Stimulated activated CD4-positive, alpha-beta T cell treated with anti-CD3 and anti-CD28 coated beads, Interleukin-15, amount 100 ng/mL, for 48 hours (primary cell): ENCODE measurements around the gene TSPAN32.

Experiments used
- DNase-seq, 2 donors: peaks; one replicate each; pipeline ENCODE4 v3.0.0-alpha.2; 2020; ENCODE audit warnings: low read depth in 2 of 2

The TSPAN32 gene

DNA sequence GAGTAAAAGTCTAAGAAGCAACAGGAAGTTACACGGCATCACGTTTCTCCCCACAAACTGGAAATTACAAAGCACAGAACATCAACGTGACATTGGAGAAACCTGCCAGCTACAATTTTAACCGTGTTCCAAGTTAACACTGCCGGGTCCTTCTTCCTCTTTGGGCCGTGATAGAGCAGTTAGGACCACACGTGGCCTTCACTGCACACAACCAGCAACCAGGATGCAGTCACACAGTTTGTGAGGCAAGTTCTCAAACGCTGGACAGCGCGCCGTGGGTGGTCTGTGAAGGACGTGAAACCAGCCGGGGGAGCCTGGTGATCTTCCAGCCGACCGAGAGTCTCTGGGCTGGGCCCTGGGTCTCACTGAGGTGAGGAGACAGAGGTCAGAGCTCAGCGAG is 14.7 kb upstream of the TSPAN32 start:
- no peak for DNase-seq

DNA sequence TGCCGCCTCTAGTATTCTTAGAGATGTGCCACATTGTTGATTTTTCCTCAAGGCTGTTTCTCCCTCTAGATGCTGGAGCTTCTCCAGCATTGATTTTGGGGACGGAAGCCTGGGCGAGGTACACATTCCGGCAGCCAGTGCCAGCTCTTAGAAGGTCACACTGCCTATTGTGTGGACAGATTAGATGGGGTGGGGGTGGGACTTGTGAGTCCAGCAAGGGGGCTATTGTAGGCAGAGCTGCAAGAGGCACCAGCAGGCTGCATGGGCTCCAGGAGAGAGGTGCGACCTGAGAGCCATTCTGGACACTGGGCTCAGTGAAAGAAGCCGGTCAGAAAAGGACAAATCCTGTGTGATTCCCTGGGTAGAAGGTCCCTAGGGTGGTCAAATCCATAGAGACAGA is 12.5 kb upstream of the TSPAN32 start:
- no peak for DNase-seq

DNA sequence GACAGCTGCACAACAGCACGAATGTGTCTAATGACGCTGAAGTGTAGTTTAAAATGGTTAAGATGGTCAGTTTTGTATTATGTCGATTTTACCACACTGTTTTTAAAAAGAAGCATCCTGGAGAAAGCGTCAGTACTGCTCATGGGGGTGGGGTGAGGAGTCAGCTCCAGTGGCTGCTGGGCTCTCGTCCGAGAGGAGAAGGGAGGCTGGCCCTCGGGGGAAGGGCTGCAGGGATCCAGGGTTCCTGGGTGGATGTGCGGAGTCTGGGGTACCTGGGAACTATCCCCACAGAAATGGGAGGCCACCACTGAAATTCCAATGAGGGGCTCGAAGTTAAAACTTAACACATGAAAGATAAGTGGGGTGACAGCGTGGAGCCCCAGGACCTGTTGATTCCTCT is 12.0 kb upstream of the TSPAN32 start:
- DNase-seq, result no peak

DNA sequence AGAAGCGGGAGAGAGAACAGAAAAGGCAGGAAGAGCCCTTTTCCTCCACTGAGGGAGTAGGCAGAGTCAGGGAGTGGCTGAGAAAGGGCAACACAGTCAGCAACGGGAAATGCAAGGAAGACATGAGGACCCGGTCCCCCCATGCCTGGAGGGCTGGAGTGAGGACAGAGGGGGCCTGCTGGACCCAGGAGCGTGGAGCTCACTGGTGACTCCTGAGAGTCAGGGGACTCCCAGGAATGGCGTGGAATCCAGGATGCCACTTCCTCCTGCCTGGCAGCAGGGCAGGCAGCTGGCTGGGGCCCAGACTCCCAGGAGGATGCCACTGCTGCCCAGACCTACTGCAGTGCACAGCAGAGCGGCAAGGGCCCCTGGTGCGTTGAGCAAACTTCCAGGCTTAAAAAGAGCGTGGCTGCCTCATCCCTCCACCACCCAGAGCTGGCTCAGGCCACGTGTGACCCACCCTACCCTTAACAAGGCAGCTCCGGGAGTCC is 11.4 kb upstream of the TSPAN32 start:
- no peak for DNase-seq

DNA sequence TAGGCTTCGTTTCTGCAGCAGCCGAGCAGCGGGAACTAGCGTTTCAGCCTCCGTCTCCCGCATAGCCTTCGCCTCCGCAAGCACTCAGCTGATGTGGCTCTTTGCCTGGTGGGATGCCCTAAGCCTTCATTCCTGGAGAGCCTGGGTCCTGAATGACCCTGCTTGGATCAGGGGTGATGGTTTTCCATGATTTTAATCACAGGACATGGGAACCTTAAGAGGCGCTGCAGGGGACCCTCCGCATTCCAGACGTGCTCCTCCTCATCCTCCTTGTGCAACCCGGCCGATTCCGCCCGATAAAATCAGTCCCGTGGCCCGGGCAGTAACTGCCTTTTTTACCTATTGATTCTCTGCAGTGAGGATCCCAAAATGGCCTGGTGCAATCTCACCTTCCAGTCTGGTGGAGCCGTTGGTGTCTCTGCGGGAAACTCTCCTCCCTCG is 8.3 kb upstream of the TSPAN32 start:
- DNase-seq, result no peak

DNA sequence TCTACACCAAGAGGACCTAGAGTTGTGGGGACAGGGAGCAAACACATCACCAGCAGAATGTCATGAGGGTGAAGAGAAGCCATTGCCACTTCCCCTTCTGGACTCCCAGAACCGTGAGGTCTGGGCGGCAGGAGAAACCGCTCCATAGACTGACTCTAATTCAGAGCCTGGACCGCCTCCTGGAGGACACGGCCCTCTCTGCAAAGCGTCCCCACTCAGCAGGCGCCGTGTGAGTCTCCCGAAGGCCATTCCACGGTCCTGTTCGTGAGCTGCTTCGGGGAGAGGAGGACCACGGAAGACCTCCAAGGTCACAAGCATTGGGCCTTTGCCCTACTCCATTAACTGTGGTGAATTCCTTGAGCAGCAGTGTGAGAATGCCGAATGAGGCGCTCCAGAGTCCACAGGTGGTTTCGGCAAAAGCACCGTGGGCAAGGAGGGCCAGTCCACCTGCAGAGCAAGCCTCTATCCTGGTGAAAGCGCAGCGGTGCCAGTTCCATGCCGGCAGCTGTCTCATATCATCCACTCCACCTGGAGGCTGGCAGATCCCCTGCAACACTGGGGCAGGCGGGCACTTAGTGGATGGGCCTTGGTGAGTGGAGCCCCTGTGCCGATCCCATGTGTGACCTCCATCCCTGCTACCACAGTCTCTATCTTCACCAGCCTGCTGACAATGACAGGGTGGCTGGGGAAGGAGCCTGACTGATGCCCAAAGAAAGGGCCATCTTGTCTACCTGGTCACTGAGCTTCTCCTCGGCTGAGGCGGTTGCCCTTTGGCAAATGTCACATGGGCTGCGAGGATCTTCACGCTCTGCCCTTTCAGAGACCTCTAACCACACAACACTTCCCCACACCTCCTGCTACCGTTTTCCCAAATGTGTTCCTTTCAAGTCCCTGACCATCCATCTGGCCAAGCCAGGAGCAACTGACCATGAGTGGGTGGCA is 7.6 kb upstream of the TSPAN32 start:
- DNase-seq, result no peak

DNA sequence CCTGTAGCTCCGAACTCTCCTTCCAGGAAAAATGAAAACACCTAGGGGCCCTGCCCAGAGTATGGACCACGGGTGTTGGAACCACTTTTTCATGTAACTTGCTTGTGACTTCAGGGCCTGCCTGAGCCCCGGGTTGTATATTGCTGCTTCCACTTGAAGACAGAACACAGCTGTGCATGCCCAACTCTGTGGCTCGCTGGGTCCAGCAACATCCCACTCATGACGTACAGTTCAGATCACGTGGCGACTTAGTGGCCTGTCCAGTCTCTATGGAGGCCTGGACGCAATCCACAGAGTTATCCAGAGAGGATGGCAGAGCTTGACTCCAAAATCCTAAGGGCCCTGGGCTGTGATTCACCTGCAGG is 6.9 kb upstream of the TSPAN32 start:
- no peak for DNase-seq

DNA sequence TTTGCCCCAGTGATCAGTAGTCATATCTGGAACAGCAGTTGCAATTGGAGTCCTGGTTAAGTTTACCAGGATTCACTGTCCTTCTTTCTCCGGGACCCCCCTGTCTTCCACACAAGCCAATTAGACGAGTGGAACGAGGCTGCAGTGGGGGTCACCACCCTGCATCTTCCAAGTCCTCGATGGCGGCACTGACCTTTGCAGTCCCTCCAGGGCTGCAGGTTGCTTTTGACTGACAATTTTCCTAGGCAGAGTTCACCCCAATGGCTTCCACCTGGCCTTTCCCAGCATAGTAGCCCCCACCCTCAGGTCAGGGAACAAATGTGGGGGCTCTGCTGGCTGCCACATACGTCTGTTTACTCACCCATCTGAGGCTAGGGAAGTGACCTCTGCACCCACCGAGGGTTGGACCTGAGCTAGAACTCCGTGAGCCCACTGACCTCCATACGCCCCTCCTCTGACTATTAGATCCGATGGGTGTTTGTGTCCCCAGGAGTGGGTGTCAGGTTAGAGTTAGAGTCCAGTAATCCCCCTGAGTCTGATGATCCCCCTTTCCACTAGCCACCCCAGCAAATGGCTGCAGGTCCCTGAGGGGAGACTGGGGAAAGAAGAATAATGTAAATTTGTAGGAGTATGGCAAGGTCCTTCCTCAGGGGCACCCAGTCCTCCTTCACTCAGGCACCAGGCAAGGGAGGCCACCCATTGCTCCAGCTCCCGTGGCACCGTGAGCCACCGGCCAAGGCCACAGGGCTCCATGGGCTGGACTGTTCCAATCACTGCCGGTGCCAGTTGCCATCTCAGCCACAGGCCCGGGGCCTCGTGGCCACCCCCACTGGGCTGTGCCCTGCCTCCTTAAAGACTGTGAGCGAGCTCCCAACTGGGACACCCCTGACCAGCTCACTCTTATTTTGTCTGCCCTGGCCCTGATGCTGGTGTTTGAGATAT is 5.6 kb upstream of the TSPAN32 start:
- DNase-seq, result no peak

DNA sequence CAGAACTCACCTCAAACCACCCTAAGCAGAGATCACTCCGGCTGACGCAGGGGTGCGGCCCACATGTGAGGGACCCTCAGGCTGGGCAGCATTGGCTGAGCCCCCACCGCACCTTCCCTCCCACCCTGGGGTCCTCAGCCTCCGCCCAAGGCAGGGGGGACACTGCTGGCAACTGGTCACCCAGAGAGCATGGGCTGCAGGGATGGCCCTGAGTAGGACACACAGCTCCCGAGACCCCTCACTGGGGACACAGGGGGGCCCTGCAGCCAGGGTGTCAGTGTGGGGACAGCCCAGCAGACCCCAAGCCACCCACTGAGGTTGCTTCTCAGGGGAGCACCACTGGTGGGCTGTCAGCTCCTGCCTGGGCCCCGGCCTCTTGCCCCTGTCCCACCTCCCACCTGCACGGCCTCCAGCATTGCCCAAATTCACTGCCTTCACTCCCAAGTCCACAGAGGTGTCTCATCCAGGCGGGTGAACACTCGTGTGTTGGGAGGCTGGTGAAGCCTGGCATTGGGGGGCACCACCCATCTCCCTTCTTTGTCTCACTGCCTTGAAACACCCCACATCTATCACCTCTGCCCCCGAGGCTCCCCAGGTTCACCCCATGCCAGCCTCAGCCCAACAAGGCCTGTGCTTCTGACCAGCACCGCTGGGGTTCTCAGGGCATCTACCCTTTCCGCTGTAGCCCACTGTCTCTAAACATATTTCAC is 4.7 kb upstream of the TSPAN32 start:
- no peak for DNase-seq

DNA sequence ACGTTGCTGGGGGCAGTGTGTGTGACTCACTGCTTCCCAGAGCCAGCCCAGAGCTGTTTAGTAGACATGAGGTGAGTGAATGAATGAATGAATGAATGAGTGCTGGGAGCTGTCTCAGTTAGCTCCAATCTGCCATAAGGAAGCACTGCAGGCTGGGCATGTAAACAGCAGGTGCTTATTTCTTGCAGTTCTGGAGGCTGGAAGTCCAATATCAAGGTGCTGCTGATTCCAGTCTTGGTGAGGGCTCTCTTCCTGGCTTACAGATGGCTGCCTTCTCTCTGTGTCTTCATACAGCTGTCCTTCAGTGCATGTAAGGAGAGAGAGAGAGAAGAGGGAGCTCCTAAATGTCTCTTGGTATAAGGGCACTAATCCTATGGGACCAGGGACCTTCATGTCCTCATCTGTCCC is 4.2 kb upstream of the TSPAN32 start:
- DNase-seq, result no peak

DNA sequence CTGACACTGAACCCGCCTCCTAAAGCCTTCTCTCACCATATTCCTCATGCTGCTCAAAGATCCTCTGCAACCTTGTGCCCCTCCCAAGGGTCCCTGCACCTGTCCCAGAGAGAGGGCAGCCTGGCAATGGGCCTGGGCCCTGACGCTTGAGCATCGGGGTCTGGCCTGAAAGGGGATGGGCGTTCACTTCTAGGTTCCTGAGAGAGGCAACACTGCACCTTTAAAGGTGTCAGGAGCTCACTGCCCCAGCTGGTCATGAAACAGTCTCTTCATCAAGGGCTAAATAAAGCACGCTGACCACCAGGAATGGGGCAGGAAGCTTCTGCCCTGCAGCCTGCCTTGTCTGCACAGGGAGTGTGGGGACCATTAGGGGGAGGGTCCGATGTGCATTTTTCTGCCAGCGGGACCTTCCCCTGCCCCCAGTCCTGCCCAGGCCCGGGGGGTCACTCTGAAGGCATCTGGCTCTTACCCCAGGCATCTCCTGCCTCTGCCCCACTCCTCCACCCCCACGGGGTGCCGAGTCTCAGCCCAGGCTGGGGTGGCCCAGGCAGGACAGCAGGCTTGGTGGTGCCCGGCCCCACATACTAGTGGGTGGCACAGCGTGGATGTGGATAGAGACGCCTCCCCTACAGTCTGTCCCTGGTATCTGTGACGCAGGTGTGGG is 3.5 kb upstream of the TSPAN32 start:
- DNase-seq, result no peak

DNA sequence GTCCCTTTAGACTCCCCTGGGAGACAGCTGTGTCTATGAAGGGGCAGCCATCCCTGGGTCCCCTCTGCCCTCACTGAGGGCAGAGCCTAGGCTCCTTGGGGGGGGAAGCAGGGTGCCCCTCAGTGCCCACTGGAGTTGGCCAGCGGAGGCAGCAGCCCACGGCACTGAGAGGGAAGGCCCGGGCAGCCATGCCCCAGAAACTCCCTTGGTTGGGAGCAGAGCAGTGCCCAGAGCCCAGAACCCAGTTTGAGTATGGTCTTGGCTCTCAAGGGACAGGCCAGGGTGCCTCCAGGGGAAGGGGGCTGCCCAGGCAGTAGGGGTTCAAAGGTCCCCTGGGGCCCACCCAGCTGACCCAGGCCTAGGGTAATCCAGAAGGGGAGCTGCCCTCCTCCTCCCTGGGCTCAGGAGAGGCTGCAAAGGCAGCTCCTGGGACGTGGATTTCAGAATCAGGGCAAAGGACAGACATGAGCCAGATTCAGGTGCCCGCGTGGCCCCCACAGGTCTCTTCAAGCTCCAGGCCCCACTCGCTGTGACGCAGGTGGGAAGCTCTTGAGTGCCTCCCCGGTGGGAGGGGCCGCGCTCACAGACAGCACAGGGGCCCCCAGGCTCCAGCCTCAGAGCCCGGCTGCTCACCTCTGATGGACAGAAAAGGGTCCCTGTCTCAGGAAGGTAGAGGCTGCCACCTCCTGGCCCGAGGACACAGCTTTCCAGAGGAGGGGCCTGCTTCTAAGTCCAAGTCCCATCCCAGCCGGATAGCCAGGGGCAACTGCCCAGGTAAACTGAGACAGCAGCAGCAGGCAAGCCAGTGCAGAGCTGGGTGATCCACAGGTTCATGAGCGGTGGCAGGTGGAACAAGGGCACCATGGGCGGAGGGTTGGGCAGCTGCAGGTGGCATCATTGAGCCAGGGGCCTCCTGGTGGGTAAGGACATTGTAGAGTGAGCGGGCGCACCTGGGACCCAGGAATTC is 2.7 kb upstream of the TSPAN32 start:
- no peak for DNase-seq

DNA sequence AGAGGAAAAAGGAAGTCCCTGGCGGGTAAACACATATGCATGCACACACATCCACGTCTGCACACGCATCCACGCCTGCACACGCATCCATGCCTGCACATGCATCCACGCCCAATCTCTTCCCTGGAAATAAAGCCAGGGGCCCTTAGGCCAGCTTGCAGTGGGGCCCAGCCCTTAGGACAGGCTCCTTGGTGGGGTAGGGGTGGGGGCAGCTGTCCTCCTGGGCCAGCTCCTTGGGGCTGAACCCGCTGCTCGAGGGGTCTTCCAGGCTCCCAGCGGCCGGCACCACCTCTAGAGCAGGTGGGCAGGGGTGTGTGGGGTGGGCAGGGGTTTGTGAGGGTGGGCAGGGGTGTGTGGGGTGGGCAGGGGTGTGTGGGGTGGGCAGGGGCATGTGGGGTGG is 2.0 kb upstream of the TSPAN32 start:
- no peak for DNase-seq

DNA sequence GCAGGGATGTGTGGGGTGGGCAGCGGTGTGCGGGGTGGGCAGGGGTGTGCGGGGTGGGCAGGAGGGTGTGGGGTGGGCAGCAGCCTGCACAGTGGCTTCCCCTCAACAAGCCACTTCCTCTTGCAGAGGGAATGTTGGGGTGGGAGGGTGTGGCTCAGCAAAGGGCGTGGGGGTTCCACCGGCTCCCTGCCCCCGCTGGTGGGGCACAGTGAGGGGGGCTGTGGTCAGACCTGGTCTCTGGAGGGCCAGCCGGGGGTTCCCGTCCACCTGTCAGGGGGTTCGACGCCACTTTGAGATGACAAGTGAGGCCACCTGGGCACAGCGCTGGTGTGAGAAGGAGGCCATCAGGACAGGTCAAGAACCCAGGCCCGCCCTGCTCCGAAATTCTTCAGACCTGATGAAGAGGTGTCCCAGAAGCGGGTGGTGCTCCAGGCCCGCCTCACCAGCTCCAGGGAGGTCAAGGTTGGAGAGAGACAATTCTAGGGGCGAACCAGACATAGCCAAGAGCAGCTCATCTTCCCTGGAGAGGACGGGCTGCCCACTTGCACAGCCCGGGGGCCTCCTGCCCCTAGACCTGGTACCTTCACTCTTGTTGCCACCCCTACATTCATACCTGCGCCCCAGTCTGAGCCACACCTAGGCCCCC is 1.4 kb upstream of the TSPAN32 start:
- DNase-seq, result no peak

DNA sequence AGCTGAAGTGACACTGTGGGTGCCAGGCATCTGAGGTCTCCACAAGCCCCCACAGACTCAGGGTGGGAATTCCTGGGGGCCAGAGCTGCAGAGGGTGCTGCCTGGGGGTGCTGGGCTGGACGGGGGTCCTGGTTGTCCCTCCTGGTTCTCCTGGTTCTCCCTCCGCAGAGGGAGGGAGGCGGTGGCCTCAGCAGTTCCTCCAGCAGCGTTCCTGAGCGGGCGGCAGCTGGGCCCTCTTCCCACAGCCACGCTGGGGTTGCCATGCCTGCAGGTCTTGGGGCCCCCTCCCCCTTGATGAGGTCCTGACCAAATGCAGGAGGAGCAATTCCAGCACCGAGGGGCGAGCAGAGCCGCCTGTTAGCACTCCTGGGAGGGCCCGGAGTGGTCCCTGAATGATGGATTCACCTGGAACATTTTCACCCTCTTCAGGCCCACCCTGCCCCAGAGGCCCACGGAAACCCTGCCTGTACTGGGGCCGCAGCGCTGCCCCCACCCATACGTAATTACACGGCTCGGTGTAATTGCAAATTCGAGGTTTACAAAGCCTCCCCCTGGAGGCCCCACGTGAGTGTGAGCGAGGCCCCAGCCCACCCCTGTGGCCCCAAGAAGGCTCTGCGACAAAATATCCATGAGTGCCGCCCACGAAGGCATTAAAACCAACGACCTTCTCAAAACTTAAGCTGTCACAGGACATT is 730 bp upstream of the TSPAN32 start:
- DNase-seq, result no peak

DNA sequence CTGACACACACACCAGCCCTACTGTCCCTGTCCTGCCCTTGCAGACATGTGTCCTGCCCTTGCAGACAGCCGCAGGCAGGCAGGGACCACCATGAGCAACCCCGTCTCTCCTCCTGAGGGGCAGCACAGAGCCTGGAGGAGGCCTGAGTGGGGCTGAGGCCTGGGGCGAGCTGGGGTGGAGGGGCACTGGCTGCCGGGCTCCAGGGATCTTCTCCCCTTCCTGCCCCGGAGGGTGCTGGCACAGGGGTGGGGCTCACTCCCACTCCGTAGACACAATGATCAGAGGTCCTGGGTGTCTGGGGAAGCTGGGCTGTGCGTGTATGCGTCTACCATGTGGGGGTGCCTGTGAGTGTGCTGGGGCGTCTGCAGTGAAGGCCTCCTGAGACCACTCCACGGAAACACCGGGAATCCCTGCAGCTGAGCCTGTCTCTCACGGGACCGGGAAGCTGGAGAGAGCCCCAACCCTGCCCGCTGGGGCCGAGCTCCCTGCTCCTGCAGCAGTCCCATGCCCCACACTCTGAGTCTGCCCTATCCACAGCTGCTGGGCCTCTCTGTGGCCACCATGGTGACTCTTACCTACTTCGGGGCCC is 588 bp downstream of the TSPAN32 start:
- no peak for DNase-seq

DNA sequence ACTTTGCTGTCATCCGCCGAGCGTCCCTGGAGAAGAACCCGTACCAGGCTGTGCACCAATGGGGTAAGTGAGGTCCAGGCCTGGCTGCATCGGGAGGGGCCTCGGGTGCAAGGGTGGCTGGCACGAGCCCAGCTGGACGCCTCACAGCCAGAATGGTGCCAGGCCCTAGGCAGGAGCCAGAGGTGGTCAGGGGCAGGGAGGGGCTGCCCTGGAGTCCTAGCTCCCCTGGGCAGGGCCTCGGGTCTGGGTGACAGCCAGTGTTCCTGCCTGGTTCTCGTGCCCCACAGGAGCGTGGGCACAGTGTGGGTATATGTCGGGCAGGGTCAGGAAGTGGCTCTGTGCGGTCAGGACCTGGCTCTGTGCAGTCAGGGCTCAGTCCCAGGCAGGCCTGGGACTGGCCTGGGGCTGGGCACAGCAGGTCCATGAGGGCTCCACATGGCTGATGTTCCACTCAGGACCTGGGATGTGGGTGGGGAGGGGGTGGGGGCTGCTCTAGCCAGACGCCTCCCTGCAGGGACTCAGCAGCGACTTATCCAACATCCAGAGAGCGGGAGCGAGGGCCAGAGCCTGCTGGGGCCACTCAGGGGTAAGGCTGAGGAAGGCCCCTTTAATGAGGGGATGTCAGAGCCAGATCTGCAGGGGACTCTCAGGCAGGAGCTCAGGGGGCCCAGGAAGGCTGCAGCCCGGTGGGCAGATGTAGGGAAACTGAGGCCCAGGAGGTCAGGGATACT is 1.2 kb downstream of the TSPAN32 start:
- DNase-seq, result no peak
